ENCODE data around the gene DONSON.

GRCh38 chr21:33567914-33568313 lies 20.6 kb downstream of the DONSON start:
- no peak for TF ChIP-seq CTCF (IDR thresholded peaks at IDR 0.05)
- TF ChIP-seq POLR2AphosphoS5 (IDR thresholded peaks at IDR 0.05), result no peak

All from prostate gland (tissue), 2 donors.